ENCODE data around the gene CHST7.

Gene CHST7

GRCh38 chrX:46576458-46576857 is 2.9 kb downstream of the CHST7 start:
- no peak overlapping the region for H3K14ac ChIP-seq (ENCODE audit: low read length in 2 of 2)
- peak overlapping the region; percentile 27 for H3K4me2 ChIP-seq (ENCODE audit: low read length, poor library complexity, severe bottlenecking)
- H3K23ac ChIP-seq (ENCODE audit: low read length in 2 of 2), result no peak overlapping the region
- H3K27me3 ChIP-seq (ENCODE audit: control insufficient read depth in 1 of 2, insufficient read depth in 1 of 2, low read length in 2 of 2), result peaks cover 0 to 6% of the 10 kb centered on the region in 2 experiments
- no peak for DNase-seq
- H4K8ac ChIP-seq (ENCODE audit: low read length), result no peak overlapping the region
- H3K4ac ChIP-seq (ENCODE audit: low read depth in 1 of 2, low read length in 2 of 2), result no peak overlapping the region
- no peak overlapping the region for H4K91ac ChIP-seq (ENCODE audit: low read length)
- no peak overlapping the region for H2BK120ac ChIP-seq (ENCODE audit: low read depth, low read length)
- H2AFZ ChIP-seq (ENCODE audit: low read depth, low read length), result no peak overlapping the region
- no peak overlapping the region for H3K27ac ChIP-seq (ENCODE audit: low read length, poor library complexity, severe bottlenecking)
- H3K4me3 ChIP-seq (ENCODE audit: insufficient read depth in 1 of 2, low read depth in 1 of 2, low read length in 2 of 2), result peak overlapping the region in 1 of 2 experiments; percentile 83
- H3K79me1 ChIP-seq (replicated peaks; ENCODE audit: low read length, poor library complexity, severe bottlenecking), result peaks cover 8% of the 10 kb centered on the region
- peak overlapping the region; percentile 79 for H3K9ac ChIP-seq (ENCODE audit: low read length)
- H3K36me3 ChIP-seq (ENCODE audit: control insufficient read depth in 1 of 2, insufficient read depth in 2 of 2, low read depth in 1 of 2, low read length in 2 of 2), result no peaks in the 10 kb centered on the region
- peaks cover 13% of the 10 kb centered on the region for H3K4me1 ChIP-seq (ENCODE audit: control insufficient read depth, insufficient read depth, low read depth, low read length)
- H2BK15ac ChIP-seq (ENCODE audit: low read depth, poor library complexity, severe bottlenecking), result no peak overlapping the region
- WGBS, result 56% methylated on average over 2 of the region's 3 CpGs
- no peak overlapping the region for H2AK5ac ChIP-seq (ENCODE audit: low read length, severe bottlenecking)
- H3K9me3 ChIP-seq (ENCODE audit: control insufficient read depth, low read length), result no peaks in the 10 kb centered on the region
- H3K18ac ChIP-seq (ENCODE audit: low read depth in 1 of 2, low read length in 2 of 2), result no peak overlapping the region
- no peak overlapping the region for H2BK5ac ChIP-seq (ENCODE audit: low read depth, low read length, poor library complexity, severe bottlenecking)
- no peak overlapping the region for H2BK12ac ChIP-seq (ENCODE audit: low read length in 2 of 2)

GRCh38 chrX:46577221-46578005 is 3.8 kb downstream of the CHST7 start:
- 100% methylated on average over 3 of the region's 7 CpGs for WGBS
- Histone ChIP-seq H3K4ac (ENCODE audit: low read depth in 1 of 2, low read length in 2 of 2) (no peak overlapping the region), H2BK15ac (ENCODE audit: low read depth, poor library complexity, severe bottlenecking) (no peak overlapping the region), H3K36me3 (ENCODE audit: control insufficient read depth in 1 of 2, insufficient read depth in 2 of 2, low read depth in 1 of 2, low read length in 2 of 2) (no peaks in the 10 kb centered on the region), H3K18ac (ENCODE audit: low read depth in 1 of 2, low read length in 2 of 2) (no peak overlapping the region), H3K9me3 (ENCODE audit: control insufficient read depth, low read length) (no peaks in the 10 kb centered on the region), H2BK12ac (ENCODE audit: low read length in 2 of 2) (no peak overlapping the region), H3K4me2 (ENCODE audit: low read length, poor library complexity, severe bottlenecking) (no peak overlapping the region), H4K91ac (ENCODE audit: low read length) (no peak overlapping the region), H4K8ac (ENCODE audit: low read length) (no peak overlapping the region), H3K14ac (ENCODE audit: low read length in 2 of 2) (no peak overlapping the region), H2AFZ (ENCODE audit: low read depth, low read length) (no peak overlapping the region), H3K79me1 (replicated peaks; ENCODE audit: low read length, poor library complexity, severe bottlenecking) (peaks cover 8% of the 10 kb centered on the region), H2BK5ac (ENCODE audit: low read depth, low read length, poor library complexity, severe bottlenecking) (no peak overlapping the region), H2AK5ac (ENCODE audit: low read length, severe bottlenecking) (no peak overlapping the region), H3K4me1 (ENCODE audit: control insufficient read depth, insufficient read depth, low read depth, low read length) (peaks cover 13% of the 10 kb centered on the region), H3K27ac (ENCODE audit: low read length, poor library complexity, severe bottlenecking) (no peak overlapping the region), H3K9ac (ENCODE audit: low read length) (peak overlapping the region; percentile 79), H2BK120ac (ENCODE audit: low read depth, low read length) (no peak overlapping the region), H3K23ac (ENCODE audit: low read length in 2 of 2) (no peak overlapping the region), H3K27me3 (ENCODE audit: control insufficient read depth in 1 of 2, insufficient read depth in 1 of 2, low read length in 2 of 2) (no peaks in the 10 kb centered on the region), H3K4me3 (ENCODE audit: insufficient read depth in 1 of 2, low read depth in 1 of 2, low read length in 2 of 2) (peak overlapping the region in 1 of 2 experiments; percentile 83)
- DNase-seq, result peak; percentile 28

GRCh38 chrX:46579250-46579649 is 5.7 kb downstream of the CHST7 start:
- no peak overlapping the region for H3K18ac ChIP-seq (ENCODE audit: low read depth in 1 of 2, low read length in 2 of 2)
- H2BK15ac ChIP-seq (ENCODE audit: low read depth, poor library complexity, severe bottlenecking), result no peak overlapping the region

GRCh38 chrX:46580613-46581012 is 7.0 kb downstream of the CHST7 start:
- no peak overlapping the region for H2BK15ac ChIP-seq (ENCODE audit: low read depth, poor library complexity, severe bottlenecking)
- H2BK5ac ChIP-seq (ENCODE audit: low read depth, low read length, poor library complexity, severe bottlenecking), result no peak overlapping the region
- H3K27ac ChIP-seq (ENCODE audit: low read length, poor library complexity, severe bottlenecking), result no peak overlapping the region
- H4K8ac ChIP-seq (ENCODE audit: low read length), result no peak overlapping the region
- no peak overlapping the region for H2BK12ac ChIP-seq (ENCODE audit: low read length in 2 of 2)
- DNase-seq, result no peak
- no peak overlapping the region for H2AFZ ChIP-seq (ENCODE audit: low read depth, low read length)
- H2AK5ac ChIP-seq (ENCODE audit: low read length, severe bottlenecking), result no peak overlapping the region
- H3K14ac ChIP-seq (ENCODE audit: low read length in 2 of 2), result no peak overlapping the region
- no peak overlapping the region for H4K91ac ChIP-seq (ENCODE audit: low read length)
- H3K4ac ChIP-seq (ENCODE audit: low read depth in 1 of 2, low read length in 2 of 2), result no peak overlapping the region
- H2BK120ac ChIP-seq (ENCODE audit: low read depth, low read length), result no peak overlapping the region
- H3K18ac ChIP-seq (ENCODE audit: low read depth in 1 of 2, low read length in 2 of 2), result no peak overlapping the region
- H3K23ac ChIP-seq (ENCODE audit: low read length in 2 of 2), result no peak overlapping the region
- H3K9ac ChIP-seq (ENCODE audit: low read length), result no peak overlapping the region
- H3K4me3 ChIP-seq (ENCODE audit: insufficient read depth in 1 of 2, low read depth in 1 of 2, low read length in 2 of 2), result no peak overlapping the region
- no peak overlapping the region for H3K4me2 ChIP-seq (ENCODE audit: low read length, poor library complexity, severe bottlenecking)
- peaks cover 7% of the 10 kb centered on the region for H3K79me1 ChIP-seq (replicated peaks; ENCODE audit: low read length, poor library complexity, severe bottlenecking)
- WGBS, result 100% methylated on average over 4 of the region's 6 CpGs
- no peaks in the 10 kb centered on the region for H3K27me3 ChIP-seq (ENCODE audit: control insufficient read depth in 1 of 2, insufficient read depth in 1 of 2, low read length in 2 of 2)
- H3K4me1 ChIP-seq (ENCODE audit: control insufficient read depth, insufficient read depth, low read depth, low read length), result peaks cover 3% of the 10 kb centered on the region
- H3K9me3 ChIP-seq (ENCODE audit: control insufficient read depth, low read length), result no peaks in the 10 kb centered on the region
- H3K36me3 ChIP-seq (ENCODE audit: control insufficient read depth in 1 of 2, insufficient read depth in 2 of 2, low read depth in 1 of 2, low read length in 2 of 2), result no peaks in the 10 kb centered on the region

More at GRCh38 chrX:46579250-46579649, 5.7 kb downstream of the CHST7 start:
- Histone ChIP-seq H2BK120ac (ENCODE audit: low read depth, low read length) (no peak overlapping the region), H3K79me1 (replicated peaks; ENCODE audit: low read length, poor library complexity, severe bottlenecking) (peaks cover 8% of the 10 kb centered on the region), H3K23ac (ENCODE audit: low read length in 2 of 2) (no peak overlapping the region), H3K4me1 (ENCODE audit: control insufficient read depth, insufficient read depth, low read depth, low read length) (peaks cover 13% of the 10 kb centered on the region), H3K36me3 (ENCODE audit: control insufficient read depth in 1 of 2, insufficient read depth in 2 of 2, low read depth in 1 of 2, low read length in 2 of 2) (no peaks in the 10 kb centered on the region), H3K27ac (ENCODE audit: low read length, poor library complexity, severe bottlenecking) (no peak overlapping the region), H2BK12ac (ENCODE audit: low read length in 2 of 2) (no peak overlapping the region), H2AFZ (ENCODE audit: low read depth, low read length) (no peak overlapping the region), H2AK5ac (ENCODE audit: low read length, severe bottlenecking) (no peak overlapping the region), H3K14ac (ENCODE audit: low read length in 2 of 2) (no peak overlapping the region), H3K4ac (ENCODE audit: low read depth in 1 of 2, low read length in 2 of 2) (no peak overlapping the region), H4K91ac (ENCODE audit: low read length) (no peak overlapping the region), H3K9ac (ENCODE audit: low read length) (no peak overlapping the region), H2BK5ac (ENCODE audit: low read depth, low read length, poor library complexity, severe bottlenecking) (no peak overlapping the region), H3K27me3 (ENCODE audit: control insufficient read depth in 1 of 2, insufficient read depth in 1 of 2, low read length in 2 of 2) (no peaks in the 10 kb centered on the region), H3K4me2 (ENCODE audit: low read length, poor library complexity, severe bottlenecking) (no peak overlapping the region), H4K8ac (ENCODE audit: low read length) (no peak overlapping the region), H3K9me3 (ENCODE audit: control insufficient read depth, low read length) (no peaks in the 10 kb centered on the region), H3K4me3 (ENCODE audit: insufficient read depth in 1 of 2, low read depth in 1 of 2, low read length in 2 of 2) (no peak overlapping the region)
- no peak for DNase-seq
- no CpG with 5 or more reads among the region's 1 CpG for WGBS
